GM12878 (cell line): ENCODE results near the gene CYSTM1. TPM values are rescaled to one million over a fixed set of nuclear protein-coding genes. Genes with fewer than 3 reads are reported as not detected.
A peak's percentile ranks its signal among the peaks of the same experiment; 100 is the strongest.

Experiments
- ATAC-seq: fragments of 200-7000 bp; cut with Tn5 transposase; 3 replicates; pipeline ENCODE4 v1.9.1; 2020; ENCODE audit warnings: mild to moderate bottlenecking, moderate library complexity
- BruUV-seq: library from RNA; stranded (reverse); fragments of 400-500 nt; replicated peaks from 2 replicates; lab custom pipeline; 2021; lab: Mats Ljungman, UMichigan
- CTCF ChIA-PET: fragments of 300-600 bp; sonication (Branson Sonifier 250); formaldehyde crosslinking; extraction: SDS; loops from one replicate; lab custom pipeline; 2021; ENCODE audit warnings: inconsistent platforms; lab: Yijun Ruan, JAX
- POLR2A ChIA-PET: fragments of 350-600 bp; formaldehyde crosslinking; extraction: SDS; loops from one replicate; lab custom pipeline; 2021; ENCODE audit warnings: inconsistent platforms; lab: Charles Lee
- RAD21 ChIA-PET: fragments of 300-600 bp; sonication (Branson Sonifier 250); formaldehyde crosslinking; loops from one replicate; lab custom pipeline; 2023; ENCODE audit warnings: antibody characterized with exemption; ENCODE audit not compliant: unreplicated experiment; lab: Charles Lee
- SMC1A ChIA-PET: fragments of 300-600 bp; sonication (Branson Sonifier 250); formaldehyde crosslinking; loops from one replicate; lab custom pipeline; 2023; ENCODE audit not compliant: unreplicated experiment, uncharacterized antibody; lab: Charles Lee
- DNase-seq: peaks from one replicate; pipeline ENCODE4 v3.0.0-alpha.2; 2011; ENCODE audit warnings: low read depth, low spot score
- FAIRE-seq: peaks from 3 replicates; lab custom pipeline; 2011; peaks lifted over from hg19 to GRCh38; lab: Jason Lieb, UNC
- H2AFZ ChIP-seq: 2 replicates; pipeline ENCODE4 v1.6.0; 2011; ENCODE audit warnings: low read depth, low read length, control low read depth; ENCODE audit not compliant: control insufficient read depth
- H3K27ac ChIP-seq: 2 replicates; pipeline ENCODE4 v1.5.1; 2011; ENCODE audit warnings: control low read depth; ENCODE audit not compliant: control insufficient read depth, insufficient read depth
- H3K27me3 ChIP-seq, 2 experiments: replicated peaks in 1 of 2; 2 replicates each; pipeline versions ENCODE4 v1.6.0 to v1.6.1; 2011; ENCODE audit warnings: low read length in 1 of 2; ENCODE audit not compliant: control insufficient read depth in 2 of 2, insufficient read depth in 2 of 2
- H3K36me3 ChIP-seq, 2 experiments: 2 replicates each; pipeline ENCODE4 v1.5.1; 2011; ENCODE audit warnings: low read length in 1 of 2; ENCODE audit not compliant: control insufficient read depth in 2 of 2, insufficient read depth in 2 of 2
- H3K4me1 ChIP-seq: 2 replicates; pipeline ENCODE4 v1.6.1; 2011; ENCODE audit warnings: mild to moderate bottlenecking, low read length, moderate library complexity, mixed read lengths; ENCODE audit not compliant: control insufficient read depth, insufficient read depth
- H3K4me2 ChIP-seq: 2 replicates; pipeline ENCODE4 v1.6.0; 2011; ENCODE audit warnings: control low read depth; ENCODE audit not compliant: control insufficient read depth, insufficient read depth
- H3K4me3 ChIP-seq: fragments of 200-600 bp; sonication (generic); 2 replicates; pipeline ENCODE4 v1.5.1; 2016
- H3K79me2 ChIP-seq: 2 replicates; pipeline ENCODE4 v1.6.0; 2011; ENCODE audit warnings: low read length; ENCODE audit not compliant: control insufficient read depth, insufficient read depth
- H3K9ac ChIP-seq: 2 replicates; pipeline ENCODE4 v1.8.0; 2011; ENCODE audit warnings: low read length, control low read depth, mixed read lengths; ENCODE audit not compliant: control insufficient read depth, insufficient read depth
- H3K9me3 ChIP-seq: replicated peaks from 3 replicates; pipeline ENCODE4 v1.5.1; 2011; ENCODE audit warnings: mild to moderate bottlenecking, low read length; ENCODE audit not compliant: control insufficient read depth, insufficient read depth
- H4K20me1 ChIP-seq: 2 replicates; pipeline ENCODE4 v1.6.0; 2011; ENCODE audit not compliant: control insufficient read depth, insufficient read depth
- CTCF ChIP-seq, 3 experiments: IDR thresholded peaks in 2 of 3; conservative IDR thresholded peaks in 1 of 3; 2 replicates each; pipeline ENCODE4 v1.5.1; 2011; ENCODE audit warnings: low read depth in 3 of 3, low read length in 3 of 3, mild to moderate bottlenecking in 3 of 3, control low read depth in 2 of 3, moderate library complexity in 2 of 3, inconsistent platforms in 1 of 3, mixed read lengths in 1 of 3; ENCODE audit not compliant: control insufficient read depth in 2 of 3, insufficient read depth in 1 of 3; ENCODE audit errors: extremely low read depth in 1 of 3
- EED ChIP-seq: sonication (generic); IDR thresholded peaks from 2 replicates; pipeline ENCODE4 v1.6.1; 2016; ENCODE audit warnings: antibody characterized with exemption, low read depth
- ETV6 ChIP-seq, 2 experiments: fragments of 450-650 bp in 1 of 2; IDR thresholded peaks in 1 of 2; conservative IDR thresholded peaks in 1 of 2; 2 replicates each; pipeline ENCODE4 v1.6.1; 2014; ENCODE audit warnings: antibody characterized with exemption in 1 of 2, borderline replicate concordance in 1 of 2, low read depth in 1 of 2, mild to moderate bottlenecking in 1 of 2, moderate library complexity in 1 of 2
- KAT2A ChIP-seq: conservative IDR thresholded peaks from 2 replicates; pipeline ENCODE4 v1.6.1; 2011; ENCODE audit warnings: low read depth, low read length; ENCODE audit not compliant: control insufficient read depth
- MTA2 ChIP-seq: fragments of 450-650 bp; IDR thresholded peaks from 2 replicates; pipeline ENCODE4 v1.6.1; 2016; ENCODE audit warnings: low read depth, mild to moderate bottlenecking, moderate library complexity
- NFYB ChIP-seq: IDR thresholded peaks from 2 replicates; pipeline ENCODE4 v1.6.1; 2011; ENCODE audit warnings: low read depth, mild to moderate bottlenecking, low read length, improper control_type of control experiment, moderate library complexity; ENCODE audit not compliant: insufficient read depth
- RCOR1 ChIP-seq: conservative IDR thresholded peaks from 2 replicates; pipeline ENCODE4 v1.6.1; 2012; ENCODE audit warnings: low read depth, low read length, improper control_type of control experiment
- RUNX3 ChIP-seq: IDR thresholded peaks from 2 replicates; pipeline ENCODE4 v1.6.1; 2012; ENCODE audit warnings: low read length, inconsistent platforms
- SREBF1 ChIP-seq: IDR thresholded peaks from 2 replicates; pipeline ENCODE4 v1.6.1; 2012; ENCODE audit warnings: mild to moderate bottlenecking, low read length
- ZSCAN29 ChIP-seq: fragments of 450-650 bp; IDR thresholded peaks from 2 replicates; pipeline ENCODE4 v1.6.1; 2017; ENCODE audit warnings: mild to moderate bottlenecking, moderate library complexity
- WGBS: methylation state at CpG from one replicate; pipeline ENCODE4 v1.1.6; 2016; ENCODE audit warnings: low lambda C conversion rate; ENCODE audit not compliant: insufficient replicate concordance, insufficient coverage; ENCODE audit errors: missing lambda C conversion rate; 5-methylcytosine and 5-hydroxymethylcytosine counted together
- in situ Hi-C: fragments of 300-500 bp; cut with MboI; formaldehyde crosslinking; loops from 9 replicates; pipeline ENCODE4 v1.14.3; 2018; ENCODE audit warnings: mixed read lengths
- intact Hi-C: fragments of 100-400 bp; cut with micrococcal nuclease; formaldehyde crosslinking; loops from one replicate; pipeline ENCODE4 v1.14.2; 2022; ENCODE audit not compliant: unreplicated experiment
- polyA plus RNA-seq, 11 experiments: library from polyadenylated mRNA; depleted of rRNA in 4 of 11; unstranded in 6 of 11; stranded (reverse) in 5 of 11; fragments of >200 nt; fragmentation: Nextera tagmentation in 4 of 11; fragmentation: Illumina TruSeq in 1 of 11; extraction: Ambion mirVana in 4 of 11; extraction: Trizol in 1 of 11; gene quantifications; 1 replicate in 1 of 11; 2 replicates in 10 of 11; pipeline versions ENCODE4 v1.2.1 to v1.2.3, GENCODE V29; 2011 to 2016; ENCODE audit warnings: inconsistent platforms in 2 of 11, missing spikeins in 2 of 11, low read depth in 1 of 11
- total RNA-seq, 4 experiments: library from RNA; depleted of rRNA in 3 of 4; stranded (reverse); fragments of >200 nt in 3 of 4; fragmentation: Illumina TruSeq in 1 of 4; extraction: Trizol in 1 of 4; gene quantifications; 2 replicates each; pipeline versions ENCODE4 v1.2.1 to v1.2.3, GENCODE V29; 2013 to 2021

The CYSTM1 gene
- total and polyA plus RNA-seq, 10 of the 15 experiments (the other 5 are each of a cell fraction or from before 2014, with no cell fraction given), result 52.7 to 261 (median 98.7) TPM

- TF ChIP-seq ETV6 (conservative IDR thresholded peaks at IDR 0.05 in 1 of 2, IDR thresholded peaks at IDR 0.05 in 1 of 2; ENCODE audit: borderline replicate concordance in 1 of 2, low read depth in 1 of 2), result peak in 1 of 2 experiments; percentile 89; a peak in 2 of 4 replicates
- TF ChIP-seq NFYB, result no peak
- TF ChIP-seq RCOR1, result no peak
- TF ChIP-seq RUNX3, result peak; percentile 22; the same call in 1 of the 2 replicates
- no peak for TF ChIP-seq MTA2
- TF ChIP-seq EED, result peak; percentile 71
These were observed 43.0 kb upstream of the CYSTM1 start (continued) for GRCh38 chr5:140131967-140132409.

GRCh38 chr5:140133514-140134167 lies 41.3 kb upstream of the CYSTM1 start:
- ChIA-PET SMC1A (interaction anchor here (0.6 to 5.3 kb wide), 12 partner anchors 9 to 86 kb away, joined by 3 to 39 read pairs (median 4); no protein-coding TSS in a partner anchor), CTCF (interaction anchor here (0.6 to 5.3 kb wide), 16 partner anchors 8 to 342 kb away, joined by 3 to 33 read pairs (median 4); no protein-coding TSS in a partner anchor), RAD21 (interaction anchor here (1.4 to 3.8 kb wide), 3 partner anchors 10 to 60 kb away, joined by 3 to 16 read pairs (median 15); no protein-coding TSS in a partner anchor), POLR2A (interaction anchor here (1.4 to 4.3 kb wide), 3 partner anchors 12 to 38 kb away, joined by 5 to 21 read pairs (median 10); no protein-coding TSS in a partner anchor)
- Histone ChIP-seq H3K4me1 (peaks cover 8% of the 10 kb centered on the region; the same call in 1 of the 2 replicates), H3K36me3 (no peaks in the 10 kb centered on the region), H3K9me3 (no peaks in the 10 kb centered on the region), H3K4me2 (no peak overlapping the region), H3K4me3 (no peak overlapping the region), H3K27me3 (no peaks in the 10 kb centered on the region), H2AFZ (no peak overlapping the region), H3K9ac (no peak overlapping the region), H3K27ac (no peak overlapping the region), H3K79me2 (no peaks in the 10 kb centered on the region), H4K20me1 (no peaks in the 10 kb centered on the region; the same call in 1 of the 2 replicates)
- intact Hi-C loops, result no loop called here
- WGBS, result 95% methylated on average over 4 of the region's 4 CpGs
- no TSS peak for BruUV-seq
- FAIRE-seq, result no peak
- ATAC-seq, result no peak
- in situ Hi-C loops, result no loop called here
- 0 out of 6 replicates have a peak, but pooled peaks of 1 of the 3 experiments have one; percentile 10 for TF ChIP-seq CTCF (IDR thresholded peaks at IDR 0.05 in 2 of 3, conservative IDR thresholded peaks at IDR 0.05 in 1 of 3; ENCODE audit: control insufficient read depth in 2 of 3, extremely low read depth in 1 of 3, insufficient read depth in 1 of 3, low read depth in 3 of 3, low read length in 3 of 3)
- TF ChIP-seq KAT2A, result no peak
- TF ChIP-seq SREBF1, result no peak
- TF ChIP-seq ZSCAN29, result no peak
- DNase-seq, result no peak
